ENCODE data around the gene TLE6.

DNA sequence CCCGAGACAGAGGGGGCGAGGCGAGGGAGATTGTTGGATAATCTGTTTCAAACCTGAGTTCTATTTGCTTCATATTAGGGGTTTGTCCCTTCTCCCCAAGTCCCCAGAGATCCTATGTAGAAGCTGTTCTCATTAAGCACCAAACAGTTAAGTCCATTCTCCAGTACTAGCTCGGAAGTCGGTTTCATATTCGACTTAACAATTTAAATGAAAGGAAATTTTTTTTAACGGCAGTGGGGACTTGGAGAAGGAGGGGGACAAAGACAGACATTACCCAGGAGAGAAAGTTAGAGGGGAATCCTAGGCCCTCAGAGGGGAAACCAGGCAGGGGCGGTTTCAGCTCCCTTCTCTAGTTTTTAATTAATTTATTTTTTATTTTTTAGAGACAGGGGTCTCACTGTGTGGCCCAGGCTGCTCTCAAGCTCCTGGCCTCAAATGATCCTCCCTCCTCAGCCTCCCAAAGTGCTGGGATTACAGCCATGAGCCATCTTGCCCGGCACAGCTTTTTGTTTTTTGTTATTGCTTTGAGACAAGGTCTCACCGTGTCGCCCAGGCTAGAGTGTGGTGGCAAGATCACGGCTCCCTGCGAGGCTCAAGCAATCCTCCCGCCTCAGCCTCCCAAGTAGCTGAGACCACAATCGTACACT lies 65.4 kb downstream of the TLE6 start:
- TF ChIP-seq EZH2 (IDR thresholded peaks at IDR 0.05; ENCODE audit: low read depth): no peak
- TF ChIP-seq, protein P1, sequence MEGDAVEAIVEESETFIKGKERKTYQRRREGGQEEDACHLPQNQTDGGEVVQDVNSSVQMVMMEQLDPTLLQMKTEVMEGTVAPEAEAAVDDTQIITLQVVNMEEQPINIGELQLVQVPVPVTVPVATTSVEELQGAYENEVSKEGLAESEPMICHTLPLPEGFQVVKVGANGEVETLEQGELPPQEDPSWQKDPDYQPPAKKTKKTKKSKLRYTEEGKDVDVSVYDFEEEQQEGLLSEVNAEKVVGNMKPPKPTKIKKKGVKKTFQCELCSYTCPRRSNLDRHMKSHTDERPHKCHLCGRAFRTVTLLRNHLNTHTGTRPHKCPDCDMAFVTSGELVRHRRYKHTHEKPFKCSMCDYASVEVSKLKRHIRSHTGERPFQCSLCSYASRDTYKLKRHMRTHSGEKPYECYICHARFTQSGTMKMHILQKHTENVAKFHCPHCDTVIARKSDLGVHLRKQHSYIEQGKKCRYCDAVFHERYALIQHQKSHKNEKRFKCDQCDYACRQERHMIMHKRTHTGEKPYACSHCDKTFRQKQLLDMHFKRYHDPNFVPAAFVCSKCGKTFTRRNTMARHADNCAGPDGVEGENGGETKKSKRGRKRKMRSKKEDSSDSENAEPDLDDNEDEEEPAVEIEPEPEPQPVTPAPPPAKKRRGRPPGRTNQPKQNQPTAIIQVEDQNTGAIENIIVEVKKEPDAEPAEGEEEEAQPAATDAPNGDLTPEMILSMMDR (conservative IDR thresholded peaks at IDR 0.05): no peak

Measured in PC-9 (cell line).